ENCODE data around the gene CCDC92.

CCDC92 gene

GRCh38 chr12:123907726-123908476, 64.7 kb downstream of the CCDC92 start:
- no peak for DNase-seq

GRCh38 chr12:123906711-123907420, 65.8 kb downstream of the CCDC92 start:
- no peak for DNase-seq

DNA sequence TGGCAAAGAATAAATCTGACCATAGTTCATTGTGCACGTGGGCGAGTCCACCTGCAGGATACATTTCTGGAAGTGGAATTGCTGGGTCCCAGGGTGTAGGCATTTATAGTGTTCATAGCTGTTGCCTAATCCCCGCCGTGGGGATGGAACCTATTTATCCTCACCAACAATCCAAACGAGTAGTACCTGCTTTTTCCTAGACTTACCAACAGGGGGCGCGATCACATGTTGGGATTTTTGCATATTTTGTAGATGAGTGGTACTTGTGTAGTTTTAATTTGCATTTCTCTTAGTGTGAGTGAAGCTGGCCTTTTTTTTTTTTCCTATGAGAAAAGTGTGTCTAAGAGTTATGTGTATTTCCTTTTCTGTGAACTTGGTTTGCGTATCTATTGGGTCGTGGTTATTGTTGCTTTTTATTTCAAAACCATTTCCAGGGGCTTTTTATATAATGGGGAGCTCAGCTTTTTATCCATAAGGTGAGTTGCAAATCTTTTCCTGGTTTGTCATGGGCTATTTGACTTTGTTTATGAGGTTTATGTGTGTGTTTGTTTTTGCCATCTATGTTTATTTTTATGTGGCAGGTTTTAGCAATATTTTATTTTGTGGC, 67.2 kb downstream of the CCDC92 start:
- peak; percentile 25 to 79 (median 52) for DNase-seq

GRCh38 chr12:123903301-123904065, 69.1 kb downstream of the CCDC92 start:
- DNase-seq: no peak

GRCh38 chr12:123902821-123903220, 69.8 kb downstream of the CCDC92 start:
- no peak for DNase-seq

- DNase-seq: no peak
Measured at GRCh38 chr12:123900871-123901376, 71.7 kb downstream of the CCDC92 start.

DNA sequence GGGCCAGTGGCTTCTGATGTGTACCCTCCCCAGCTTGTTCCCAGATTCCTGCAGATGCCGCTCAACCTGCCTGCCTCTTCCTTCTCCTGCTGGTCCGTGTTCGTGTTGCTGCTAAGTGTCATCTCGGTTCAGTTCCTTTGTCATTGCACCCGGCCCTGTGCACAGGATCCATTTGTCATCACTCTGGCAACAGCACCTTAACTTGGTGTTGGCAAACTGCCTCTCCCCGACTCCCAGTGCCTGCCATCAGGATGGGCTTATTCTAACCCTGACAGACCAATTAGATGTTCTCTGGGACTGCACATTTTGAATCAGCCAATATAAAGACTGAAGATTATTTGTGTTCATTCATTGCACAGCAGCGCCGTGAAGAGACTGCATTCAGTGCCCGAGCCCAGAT, 73.3 kb downstream of the CCDC92 start:
- DNase-seq: no peak

GRCh38 chr12:123898673-123899072, 74.0 kb downstream of the CCDC92 start:
- DNase-seq: no peak

GRCh38 chr12:123897221-123897620, 75.4 kb downstream of the CCDC92 start:
- DNase-seq: no peak

- no peak for DNase-seq
Measured at GRCh38 chr12:123896767-123897166, 75.9 kb downstream of the CCDC92 start.

DNA sequence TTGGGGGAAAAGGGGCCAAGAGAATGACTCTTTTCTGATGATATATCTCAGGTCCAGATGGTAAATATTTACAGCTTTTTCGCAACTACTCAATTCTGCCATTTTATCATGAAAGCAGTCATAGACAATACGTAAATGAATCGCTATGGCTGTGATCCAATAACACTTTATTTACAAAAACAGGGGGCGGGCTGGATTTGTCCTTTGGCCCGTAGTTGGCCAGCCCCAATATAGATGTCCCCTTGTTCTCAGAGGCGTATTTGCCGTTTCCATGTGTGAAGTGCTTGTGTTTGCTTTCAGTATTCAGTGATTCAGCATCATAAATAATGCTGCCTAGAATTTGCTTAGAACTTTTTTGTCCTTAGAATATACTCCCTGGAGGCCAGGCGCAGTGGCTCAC, 77.2 kb downstream of the CCDC92 start:
- no peak for DNase-seq

DNA sequence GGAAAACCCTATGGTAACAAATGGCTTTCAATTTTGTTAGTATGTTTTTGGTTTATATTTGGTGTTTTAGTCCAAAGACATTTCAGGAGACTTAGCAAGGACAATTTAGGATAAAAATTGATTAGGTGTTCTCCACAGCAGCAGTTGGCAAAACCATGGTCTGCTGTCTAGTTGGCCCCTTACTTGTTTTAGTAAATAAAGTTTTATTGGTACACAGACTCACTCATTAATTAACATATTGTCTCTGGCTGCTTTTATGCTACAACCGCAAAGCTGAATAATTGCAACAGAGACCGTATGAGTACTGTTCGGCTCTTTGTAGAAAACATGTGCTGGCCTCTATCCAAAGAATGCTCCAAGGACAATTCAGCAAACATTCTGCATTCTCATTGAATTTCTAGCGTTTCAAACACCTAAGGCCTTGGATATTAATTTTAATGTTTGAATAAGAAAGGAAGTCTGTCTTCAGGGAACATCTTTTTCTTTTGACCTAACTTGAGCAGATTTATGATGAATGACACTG, 77.7 kb downstream of the CCDC92 start:
- no peak for DNase-seq

- no peak for DNase-seq
Measured at GRCh38 chr12:123893276-123893675, 79.4 kb downstream of the CCDC92 start.

DNA sequence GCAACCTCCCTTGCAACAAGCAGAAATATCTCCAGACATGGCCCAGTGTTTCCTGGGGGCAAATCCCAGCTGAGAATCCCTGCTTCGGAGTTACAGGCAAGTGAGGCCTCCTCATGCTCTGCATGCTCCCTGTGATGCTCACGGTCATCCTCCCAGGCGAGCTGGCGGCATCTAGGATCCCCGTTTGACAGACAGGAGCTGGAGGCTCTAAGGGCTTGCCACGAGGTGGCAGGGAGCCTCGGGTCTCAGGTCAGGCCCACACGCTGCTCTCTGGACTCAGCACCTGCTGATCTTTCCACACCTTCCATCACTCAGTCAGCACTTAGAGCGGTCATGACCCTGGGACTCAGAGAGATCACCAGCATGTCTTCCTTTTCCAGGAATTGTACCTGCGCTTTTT, 79.8 kb downstream of the CCDC92 start:
- DNase-seq: no peak

DNA sequence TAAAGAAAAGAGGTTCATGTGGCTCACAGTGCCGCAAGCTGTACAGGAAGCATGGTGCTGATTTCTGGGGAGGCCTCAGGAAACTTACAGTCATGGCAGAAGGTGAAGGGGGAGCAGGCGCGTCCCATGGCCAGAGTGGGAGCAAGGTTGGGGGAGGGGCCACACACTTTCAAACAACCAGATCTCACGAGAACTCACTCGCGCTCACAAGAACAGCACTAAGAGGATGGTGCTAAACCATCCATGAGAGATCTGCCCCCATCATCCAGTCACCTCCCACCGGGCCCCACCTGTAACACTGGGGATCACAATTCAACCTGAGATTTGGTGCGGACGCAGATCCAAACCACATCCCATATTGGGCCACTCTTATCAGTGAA, 80.5 kb downstream of the CCDC92 start:
- DNase-seq: no peak

GRCh38 chr12:123891516-123892179, 81.0 kb downstream of the CCDC92 start:
- no peak for DNase-seq

GRCh38 chr12:123891011-123891410, 81.6 kb downstream of the CCDC92 start:
- no peak for DNase-seq

DNA sequence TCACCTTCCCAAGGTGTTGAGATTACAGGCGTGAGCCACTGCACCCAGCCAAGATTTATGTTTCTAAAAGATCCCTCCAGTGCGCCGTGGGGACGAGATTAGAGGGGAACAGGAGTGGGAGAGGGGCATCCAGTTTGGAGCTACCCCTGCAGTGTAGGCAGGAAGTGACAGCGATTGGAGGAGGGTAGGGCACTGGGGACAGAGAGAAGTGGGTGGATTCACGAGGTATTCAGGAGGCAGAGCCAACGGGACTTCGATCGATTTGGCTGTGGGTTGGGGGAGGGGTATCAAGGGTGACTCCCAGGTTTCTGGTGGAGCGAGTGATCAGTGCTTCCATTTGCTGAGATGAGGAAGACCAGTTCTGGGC, 82.1 kb downstream of the CCDC92 start:
- no peak for DNase-seq

GRCh38 chr12:123889848-123890535, 82.6 kb downstream of the CCDC92 start:
- DNase-seq: no peak

GRCh38 chr12:123888989-123889388, 83.6 kb downstream of the CCDC92 start:
- no peak for DNase-seq

DNA sequence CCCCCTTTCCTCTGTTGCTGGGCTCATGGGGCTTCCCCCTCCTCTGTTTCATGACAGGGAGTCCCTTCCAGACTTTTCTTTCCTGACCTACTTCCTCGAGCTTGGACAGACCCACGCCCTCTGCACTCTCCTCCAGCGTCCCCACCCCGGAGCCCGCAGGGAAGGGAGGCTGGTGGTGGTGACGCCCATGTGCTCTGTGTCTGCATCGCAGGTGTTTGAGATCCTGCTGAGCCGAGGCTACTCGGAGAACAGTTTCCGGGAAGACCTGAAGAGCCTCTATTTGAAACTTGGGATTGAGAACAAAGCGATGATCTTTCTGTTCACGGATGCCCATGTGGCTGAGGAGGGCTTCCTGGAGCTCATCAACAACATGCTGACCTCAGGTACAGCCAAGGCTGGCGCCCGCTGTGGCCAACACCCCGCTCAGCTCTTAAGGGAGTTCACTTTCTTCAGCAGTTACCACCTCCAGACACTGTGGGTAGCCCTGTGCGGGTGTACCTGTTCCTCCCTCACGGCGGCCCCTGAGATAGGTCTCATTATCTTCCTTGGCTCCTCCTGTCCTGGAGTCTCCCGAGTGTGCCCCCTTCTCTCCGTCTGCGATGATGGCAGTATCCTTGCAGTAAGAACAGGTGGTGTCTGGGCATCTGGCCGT, 85.6 kb downstream of the CCDC92 start:
- no peak for DNase-seq
